NCI-H524 (cell line): Measurements from ENCODE around the gene SECISBP2.

Source experiments
- DNase-seq, 2 experiments: peaks; one replicate each; lab custom pipeline; 2025; lab: John Stamatoyannopoulos, UW

Gene SECISBP2

DNA sequence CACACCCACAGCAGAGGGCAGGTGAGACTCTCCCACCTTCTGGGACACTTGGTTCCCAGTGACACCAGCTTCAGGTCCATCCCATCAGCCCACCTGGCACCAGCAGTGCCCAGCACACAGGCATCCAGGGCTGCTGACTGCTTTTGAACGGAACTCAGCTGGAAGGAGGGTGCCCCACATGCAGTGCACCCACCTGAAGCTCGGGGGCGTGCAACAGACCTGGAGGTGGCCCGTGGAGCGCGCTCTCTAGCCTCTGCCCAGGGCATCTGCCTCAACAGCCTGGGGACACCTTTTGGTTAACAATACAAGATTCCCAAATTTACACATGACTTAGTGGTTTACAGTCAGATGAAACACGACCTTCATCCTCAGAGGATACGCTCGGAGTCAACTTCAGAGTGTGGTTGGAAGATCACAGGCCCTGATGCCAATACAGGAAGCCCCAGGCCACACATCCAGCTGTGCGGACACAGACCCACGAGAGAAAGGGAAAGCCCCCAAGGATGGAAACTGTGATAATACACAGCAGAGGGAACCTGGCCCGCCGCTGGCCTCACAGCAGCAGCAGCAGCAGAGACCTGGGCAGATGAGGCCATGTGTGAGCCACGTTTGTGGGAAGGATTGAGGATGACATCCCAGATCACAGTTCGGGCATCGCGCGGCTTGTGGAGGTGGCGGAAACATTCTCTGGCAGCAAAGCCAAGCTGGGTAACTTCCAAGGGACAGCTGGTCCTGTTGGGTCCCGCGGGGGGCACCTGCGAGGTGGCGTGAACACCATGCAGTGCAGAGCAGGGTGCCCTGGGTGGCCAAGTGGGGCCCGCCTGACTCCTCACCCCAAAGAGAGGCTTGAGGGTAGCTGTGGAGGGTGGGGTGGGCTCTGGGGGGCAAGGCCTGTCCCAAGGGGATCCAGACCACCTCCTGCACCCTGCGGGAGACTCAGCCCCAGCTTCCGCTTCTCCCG lies 64.0 kb downstream of the SECISBP2 start:
- DNase-seq, result no peak

GRCh38 chr9:89383030-89383720 lies 64.9 kb downstream of the SECISBP2 start:
- DNase-seq, result no peak

- no peak for DNase-seq
Observed at GRCh38 chr9:89383721-89384300, 65.5 kb downstream of the SECISBP2 start.

GRCh38 chr9:89384783-89385182 lies 66.5 kb downstream of the SECISBP2 start:
- no peak for DNase-seq

DNA sequence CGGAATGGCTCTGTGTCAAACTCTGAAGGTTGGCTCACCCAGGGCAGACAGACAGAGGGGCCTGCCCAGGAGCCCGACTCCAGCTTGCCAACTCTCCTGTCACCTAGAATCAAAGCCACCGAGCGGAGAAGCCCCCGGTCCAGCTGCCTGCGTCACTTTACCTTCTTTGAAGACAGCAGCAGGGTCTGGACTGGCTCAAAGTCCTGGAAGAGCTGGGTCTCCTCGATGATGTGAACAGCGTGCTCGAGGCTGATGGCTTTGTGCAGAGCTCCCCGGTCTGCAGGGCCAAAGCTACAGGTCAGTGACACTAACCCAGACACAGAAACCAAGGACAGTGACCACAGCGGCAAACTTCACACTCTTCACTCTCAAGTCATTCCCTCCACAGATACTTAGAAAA lies 67.9 kb downstream of the SECISBP2 start:
- DNase-seq, result no peak

DNA sequence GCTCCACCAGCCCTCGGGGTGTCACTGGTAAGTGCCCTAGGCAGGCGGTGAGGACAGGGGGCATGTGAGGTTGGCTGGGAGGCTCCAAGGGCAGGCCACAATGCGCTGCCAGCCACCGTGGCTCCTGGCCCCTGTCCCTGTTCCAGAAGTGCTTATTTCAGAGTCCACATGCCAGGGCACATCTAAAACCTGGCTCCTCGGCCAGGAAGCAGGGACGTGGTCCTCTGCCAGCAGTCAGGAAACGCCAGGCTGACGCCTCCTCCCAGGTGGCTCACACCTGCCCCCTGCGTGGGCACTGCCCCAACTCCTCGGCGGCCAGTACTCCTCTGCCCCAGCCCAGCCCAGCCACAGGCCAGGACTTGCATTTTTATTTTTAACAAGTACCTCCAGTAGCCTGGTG lies 68.5 kb downstream of the SECISBP2 start:
- no peak for DNase-seq

GRCh38 chr9:89387197-89387849 lies 69.0 kb downstream of the SECISBP2 start:
- no peak for DNase-seq

- DNase-seq, result no peak
Observed at GRCh38 chr9:89388084-89388867, 70.0 kb downstream of the SECISBP2 start.

GRCh38 chr9:89388868-89389177 lies 70.5 kb downstream of the SECISBP2 start:
- no peak for DNase-seq

- DNase-seq, result no peak
Observed at GRCh38 chr9:89390068-89390555, 71.8 kb downstream of the SECISBP2 start.

DNA sequence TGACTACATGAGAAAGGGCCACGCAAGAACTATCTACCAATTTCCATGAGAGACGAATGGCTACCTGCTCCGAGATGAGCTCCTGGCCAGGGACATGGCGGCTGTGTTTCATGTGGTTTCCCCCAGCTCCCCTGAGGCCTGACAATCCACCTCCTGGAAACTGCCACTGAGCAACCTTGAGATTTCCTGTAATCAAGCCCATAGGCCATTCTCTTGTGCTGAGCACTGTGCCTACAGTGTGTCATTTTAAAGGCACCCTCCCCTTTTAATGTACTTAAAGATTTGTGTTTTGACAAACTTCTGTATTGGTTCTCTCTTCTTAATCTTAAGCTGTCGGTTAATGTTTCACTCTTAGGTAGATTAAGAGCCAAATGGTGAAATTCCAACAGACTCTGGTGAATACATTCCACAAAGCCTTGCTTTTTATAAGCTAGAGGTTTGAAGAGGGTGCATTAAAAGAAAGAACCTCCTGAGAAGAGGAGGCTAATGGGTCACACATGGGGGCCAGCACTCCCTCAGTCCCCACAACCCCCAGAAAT lies 72.3 kb downstream of the SECISBP2 start:
- DNase-seq, result no peak

DNA sequence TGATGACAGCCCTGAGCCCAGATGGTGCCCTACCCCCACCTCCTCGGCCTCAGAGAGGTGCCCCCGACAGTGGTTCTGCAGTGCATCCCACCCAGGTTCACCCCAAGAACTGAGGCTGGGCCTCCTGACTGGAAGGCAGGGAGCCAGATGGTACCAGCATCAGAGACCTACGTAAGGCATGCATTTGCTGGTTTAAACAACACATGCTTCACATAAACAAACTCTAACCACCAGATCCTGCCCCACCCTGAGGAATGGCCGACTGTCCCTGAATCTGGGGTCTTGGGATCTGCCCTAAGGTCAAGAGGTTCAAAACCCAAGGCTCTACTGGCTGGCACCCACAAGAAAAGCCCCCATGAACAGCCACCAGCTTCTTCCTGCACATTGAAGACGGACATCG lies 73.3 kb downstream of the SECISBP2 start:
- no peak for DNase-seq

DNA sequence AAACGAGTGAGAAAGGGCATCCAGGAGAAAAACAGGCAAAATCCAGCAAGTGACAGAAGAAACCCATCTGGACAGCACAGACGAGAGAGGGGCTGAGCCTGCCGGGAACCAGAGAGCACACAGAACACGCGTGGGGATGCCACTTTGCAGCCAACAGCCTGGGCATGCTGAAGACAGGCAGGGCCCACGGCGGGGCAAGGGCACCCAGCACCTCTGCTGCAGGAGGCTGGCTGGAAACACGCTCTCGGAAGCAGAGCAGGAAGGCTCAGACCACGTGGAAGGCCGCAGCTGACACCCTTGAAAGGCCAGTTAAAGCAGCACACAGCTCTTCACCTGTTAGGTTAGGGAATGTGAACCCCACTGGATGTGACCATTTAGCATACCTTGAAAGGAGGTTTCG lies 76.1 kb downstream of the SECISBP2 start:
- no peak for DNase-seq

- DNase-seq, result no peak
Observed at GRCh38 chr9:89395931-89396710, 77.8 kb downstream of the SECISBP2 start.

DNA sequence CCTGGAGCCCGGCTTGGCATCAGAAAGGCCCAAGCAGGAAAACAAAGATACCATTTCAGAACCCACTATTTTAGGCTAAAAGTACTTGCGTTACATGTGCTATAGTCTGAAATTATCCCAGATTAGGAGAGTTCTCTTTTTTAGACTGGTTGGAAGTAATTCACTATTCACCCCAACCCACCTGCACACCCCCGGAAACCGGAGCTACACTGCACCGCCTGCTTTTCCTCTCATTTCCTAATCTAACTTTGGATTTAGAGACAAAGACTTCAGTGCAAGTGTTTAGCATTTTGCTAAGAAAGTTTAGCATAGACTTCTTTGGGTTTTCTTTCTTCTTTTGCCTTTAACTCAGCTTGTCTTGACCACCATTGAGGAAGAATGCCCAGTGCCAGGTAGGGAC lies 79.2 kb downstream of the SECISBP2 start:
- DNase-seq, result no peak

DNA sequence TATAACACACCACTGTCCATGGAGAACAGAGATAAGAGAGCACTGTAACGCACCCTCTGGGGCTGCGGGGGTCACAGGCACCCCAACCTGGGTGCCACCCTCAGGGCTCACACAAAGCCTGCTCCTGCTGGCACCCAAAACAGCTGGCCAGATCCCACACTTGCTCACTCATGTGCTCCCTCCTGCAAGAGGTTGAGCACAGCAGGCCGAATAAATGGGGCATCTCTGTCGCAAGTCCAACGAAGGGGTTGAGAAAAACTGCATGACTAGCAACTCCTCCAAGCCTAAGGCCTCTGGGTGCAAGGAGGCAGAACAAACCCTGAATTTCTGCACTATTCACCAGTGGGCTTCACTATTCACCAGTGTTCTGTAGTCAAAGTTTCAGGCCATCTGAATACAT lies 80.3 kb downstream of the SECISBP2 start:
- no peak for DNase-seq

DNA sequence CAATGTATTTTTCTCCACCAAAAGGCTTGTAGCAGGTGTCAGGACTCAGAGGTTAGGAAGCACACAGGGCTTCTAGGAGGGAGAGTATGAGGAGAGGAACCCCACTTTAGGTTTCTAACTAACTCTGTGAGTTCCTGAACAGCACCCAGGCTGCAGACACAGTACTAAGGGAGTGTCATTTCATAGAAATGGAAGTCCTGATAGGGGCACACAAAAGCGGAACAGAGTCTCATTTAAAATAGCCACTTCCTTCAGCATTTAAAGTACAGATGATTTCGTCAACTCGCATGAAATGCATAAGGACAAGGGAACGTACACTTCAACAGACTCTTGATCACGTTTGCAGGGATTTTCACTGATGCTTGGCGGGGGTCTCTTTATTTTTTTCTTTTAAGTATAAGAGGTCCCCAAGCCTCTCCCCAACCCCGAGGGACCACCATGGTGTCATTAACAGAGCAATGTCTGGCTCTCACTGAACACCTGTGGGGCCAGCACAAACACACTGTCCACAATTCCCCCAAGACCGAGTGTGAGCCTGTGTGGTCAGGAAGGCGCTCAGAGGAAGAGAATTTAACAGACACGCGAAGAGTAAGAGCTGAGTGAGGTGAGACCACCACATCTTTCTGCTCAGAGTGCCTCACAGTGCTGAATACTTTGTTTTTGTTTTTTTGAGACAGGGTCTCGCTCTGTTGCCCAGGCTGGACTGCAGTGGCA lies 82.3 kb downstream of the SECISBP2 start:
- no peak for DNase-seq

DNA sequence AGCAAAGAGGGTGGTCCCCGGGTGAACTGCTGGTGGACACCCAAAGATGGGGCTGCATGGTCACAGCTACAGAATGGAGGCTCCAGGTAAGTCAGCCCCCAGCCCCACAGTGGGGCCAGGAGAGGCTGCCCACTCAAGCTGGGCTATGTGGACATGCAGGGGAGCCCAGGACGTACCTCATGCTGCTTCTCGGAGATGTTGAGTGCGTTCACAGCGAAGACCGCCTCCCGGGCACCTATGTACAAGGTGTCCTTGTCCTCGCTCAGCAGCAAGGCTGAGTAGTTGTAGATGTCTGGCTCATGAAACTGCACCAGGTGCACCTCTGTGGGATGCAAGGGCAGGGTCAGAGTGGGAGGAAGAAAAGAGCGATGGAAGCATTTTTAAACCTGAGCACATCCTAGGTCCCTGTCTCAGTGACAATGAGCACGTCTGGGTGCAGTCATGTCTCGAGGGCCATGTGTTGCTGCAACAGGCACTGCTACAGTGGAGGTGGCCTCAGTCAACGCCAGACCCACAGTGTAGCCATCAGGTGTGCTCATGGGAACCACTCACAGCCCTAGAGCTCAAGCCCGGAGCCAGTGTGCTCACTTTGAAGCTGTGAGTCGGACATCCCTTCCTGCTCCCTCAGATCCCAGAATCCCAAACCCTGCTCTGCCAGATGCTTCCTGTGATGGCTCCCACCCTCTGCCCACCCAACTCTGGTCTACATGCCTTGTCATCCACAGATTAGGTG lies 84.6 kb downstream of the SECISBP2 start:
- DNase-seq, result no peak

- no peak for DNase-seq
Observed at GRCh38 chr9:89404074-89404473, 85.8 kb downstream of the SECISBP2 start.
